ENCODE results near the gene ENC1. TPM values are rescaled to one million over a fixed set of nuclear protein-coding genes. Genes with fewer than 3 reads are reported as not detected.

The ENC1 gene
- total and polyA plus RNA-seq, 10 of the 15 experiments (the other 5 are each of a cell fraction or from before 2014, with no cell fraction given) = 8.2 to 55.5 (median 32.1) TPM

- TF ChIP-seq, protein P1, sequence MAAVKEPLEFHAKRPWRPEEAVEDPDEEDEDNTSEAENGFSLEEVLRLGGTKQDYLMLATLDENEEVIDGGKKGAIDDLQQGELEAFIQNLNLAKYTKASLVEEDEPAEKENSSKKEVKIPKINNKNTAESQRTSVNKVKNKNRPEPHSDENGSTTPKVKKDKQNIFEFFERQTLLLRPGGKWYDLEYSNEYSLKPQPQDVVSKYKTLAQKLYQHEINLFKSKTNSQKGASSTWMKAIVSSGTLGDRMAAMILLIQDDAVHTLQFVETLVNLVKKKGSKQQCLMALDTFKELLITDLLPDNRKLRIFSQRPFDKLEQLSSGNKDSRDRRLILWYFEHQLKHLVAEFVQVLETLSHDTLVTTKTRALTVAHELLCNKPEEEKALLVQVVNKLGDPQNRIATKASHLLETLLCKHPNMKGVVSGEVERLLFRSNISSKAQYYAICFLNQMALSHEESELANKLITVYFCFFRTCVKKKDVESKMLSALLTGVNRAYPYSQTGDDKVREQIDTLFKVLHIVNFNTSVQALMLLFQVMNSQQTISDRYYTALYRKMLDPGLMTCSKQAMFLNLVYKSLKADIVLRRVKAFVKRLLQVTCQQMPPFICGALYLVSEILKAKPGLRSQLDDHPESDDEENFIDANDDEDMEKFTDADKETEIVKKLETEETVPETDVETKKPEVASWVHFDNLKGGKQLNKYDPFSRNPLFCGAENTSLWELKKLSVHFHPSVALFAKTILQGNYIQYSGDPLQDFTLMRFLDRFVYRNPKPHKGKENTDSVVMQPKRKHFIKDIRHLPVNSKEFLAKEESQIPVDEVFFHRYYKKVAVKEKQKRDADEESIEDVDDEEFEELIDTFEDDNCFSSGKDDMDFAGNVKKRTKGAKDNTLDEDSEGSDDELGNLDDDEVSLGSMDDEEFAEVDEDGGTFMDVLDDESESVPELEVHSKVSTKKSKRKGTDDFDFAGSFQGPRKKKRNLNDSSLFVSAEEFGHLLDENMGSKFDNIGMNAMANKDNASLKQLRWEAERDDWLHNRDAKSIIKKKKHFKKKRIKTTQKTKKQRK (IDR thresholded peaks at IDR 0.05; ENCODE audit: low read depth, low read length) = no peak
- TF ChIP-seq POU2F2 (IDR thresholded peaks at IDR 0.05; ENCODE audit: borderline replicate concordance, low read depth, low read length) = peak; percentile 45; the same call in 1 of the 3 replicates
- peak; percentile 68 for TF ChIP-seq CREB1 (IDR thresholded peaks at IDR 0.05; ENCODE audit: low read depth)
- peak; percentile 89 for TF ChIP-seq RELB (IDR thresholded peaks at IDR 0.05; ENCODE audit: low read depth)
- TF ChIP-seq NFXL1 (IDR thresholded peaks at IDR 0.05; ENCODE audit: borderline replicate concordance) = no peak
- TF ChIP-seq YY1 (IDR thresholded peaks at IDR 0.05; ENCODE audit: low read depth, low read length) = 0 out of 2 replicates have a peak, but pooled peaks have one; percentile 11
- TF ChIP-seq SPI1 (IDR thresholded peaks at IDR 0.05; ENCODE audit: borderline replicate concordance, insufficient read depth, low read depth, low read length) = peak; percentile 33; the same call in 1 of the 2 replicates
- TF ChIP-seq CBX3 (IDR thresholded peaks at IDR 0.05; ENCODE audit: borderline replicate concordance, low read depth) = no peak
- no peak; the same call in 1 of the 2 replicates for TF ChIP-seq ZNF217 (IDR thresholded peaks at IDR 0.05)
- TF ChIP-seq CHD4 (IDR thresholded peaks at IDR 0.05) = no peak
- no peak for TF ChIP-seq ZNF622 (IDR thresholded peaks at IDR 0.05)
- no peak for TF ChIP-seq RBBP5 (conservative IDR thresholded peaks at IDR 0.05)
- TF ChIP-seq, protein P2, sequence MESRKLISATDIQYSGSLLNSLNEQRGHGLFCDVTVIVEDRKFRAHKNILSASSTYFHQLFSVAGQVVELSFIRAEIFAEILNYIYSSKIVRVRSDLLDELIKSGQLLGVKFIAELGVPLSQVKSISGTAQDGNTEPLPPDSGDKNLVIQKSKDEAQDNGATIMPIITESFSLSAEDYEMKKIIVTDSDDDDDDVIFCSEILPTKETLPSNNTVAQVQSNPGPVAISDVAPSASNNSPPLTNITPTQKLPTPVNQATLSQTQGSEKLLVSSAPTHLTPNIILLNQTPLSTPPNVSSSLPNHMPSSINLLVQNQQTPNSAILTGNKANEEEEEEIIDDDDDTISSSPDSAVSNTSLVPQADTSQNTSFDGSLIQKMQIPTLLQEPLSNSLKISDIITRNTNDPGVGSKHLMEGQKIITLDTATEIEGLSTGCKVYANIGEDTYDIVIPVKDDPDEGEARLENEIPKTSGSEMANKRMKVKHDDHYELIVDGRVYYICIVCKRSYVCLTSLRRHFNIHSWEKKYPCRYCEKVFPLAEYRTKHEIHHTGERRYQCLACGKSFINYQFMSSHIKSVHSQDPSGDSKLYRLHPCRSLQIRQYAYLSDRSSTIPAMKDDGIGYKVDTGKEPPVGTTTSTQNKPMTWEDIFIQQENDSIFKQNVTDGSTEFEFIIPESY (IDR thresholded peaks at IDR 0.05) = no peak
- no peak for TF ChIP-seq KDM1A (IDR thresholded peaks at IDR 0.05; ENCODE audit: borderline replicate concordance)
- TF ChIP-seq MTA3 (IDR thresholded peaks at IDR 0.05; ENCODE audit: borderline replicate concordance, low read length) = peak; percentile 91; the same call in 1 of the 2 replicates
- TF ChIP-seq IKZF1 (conservative IDR thresholded peaks at IDR 0.05) = peak; percentile 90
- TF ChIP-seq IRF3 (IDR thresholded peaks at IDR 0.05) = no peak
- TF ChIP-seq NFIC (IDR thresholded peaks at IDR 0.05; ENCODE audit: low read depth, low read length) = peak; percentile 91
- TF ChIP-seq EGR1 (IDR thresholded peaks at IDR 0.05; ENCODE audit: borderline replicate concordance in 1 of 2, low read depth in 2 of 2, low read length in 2 of 2) = no peak
- peak; percentile 52; the same call in 1 of the 2 replicates for TF ChIP-seq MXI1 (IDR thresholded peaks at IDR 0.05; ENCODE audit: low read depth, low read length)
- TF ChIP-seq HDGF (IDR thresholded peaks at IDR 0.05) = peak; percentile 49; the same call in 1 of the 2 replicates
- TF ChIP-seq TCF3 (IDR thresholded peaks at IDR 0.05; ENCODE audit: borderline replicate concordance, insufficient read depth, low read depth, low read length) = 0 out of 2 replicates have a peak, but pooled peaks have one; percentile 31
Measured at GRCh38 chr5:74631081-74631953, 9.2 kb downstream of the ENC1 start (continued).

Data from GM12878 (cell line).